ENCODE measurements around the gene RBBP8NL.
"Not testable (repeated sequence)": the region's sequence is repeated elsewhere in the genome, so short reads cannot be mapped to it uniquely, and the experiment has no call there.

The RBBP8NL gene

GRCh38 chr20:62377064-62377461 is 50.3 kb downstream of the RBBP8NL start:
- TF ChIP-seq CSDC2 (CRISPR knock-in tag; IDR thresholded peaks at IDR 0.05) (no peak), ARNTL (CRISPR knock-in tag; IDR thresholded peaks at IDR 0.05; ENCODE audit: borderline replicate concordance, low read depth) (no peak), POU6F1 (CRISPR knock-in tag; IDR thresholded peaks at IDR 0.05; ENCODE audit: borderline replicate concordance, low read depth) (no peak), OSR1 (CRISPR knock-in tag; IDR thresholded peaks at IDR 0.05) (no peak)
- no peak for ATAC-seq

GRCh38 chr20:62376112-62377063 is 51.0 kb downstream of the RBBP8NL start:
- TF ChIP-seq TOX (CRISPR knock-in tag; IDR thresholded peaks at IDR 0.05; ENCODE audit: borderline replicate concordance): no peak
- TF ChIP-seq SNAI2 (CRISPR knock-in tag; IDR thresholded peaks at IDR 0.05): peak; percentile 40; the same call in 1 of the 2 replicates

GRCh38 chr20:62374331-62375152 is 52.8 kb downstream of the RBBP8NL start:
- TF ChIP-seq TCF4 (CRISPR knock-in tag; IDR thresholded peaks at IDR 0.05; ENCODE audit: borderline replicate concordance) (no peak), TOX (CRISPR knock-in tag; IDR thresholded peaks at IDR 0.05; ENCODE audit: borderline replicate concordance) (no peak), SNAI2 (CRISPR knock-in tag; IDR thresholded peaks at IDR 0.05) (no peak), ZC3H10 (CRISPR knock-in tag; IDR thresholded peaks at IDR 0.05) (no peak)
- peak; percentile 12 for ATAC-seq

More at GRCh38 chr20:62376112-62377063, 51.0 kb downstream of the RBBP8NL start:
- ATAC-seq: peak; percentile 54

GRCh38 chr20:62373631-62374179 is 53.6 kb downstream of the RBBP8NL start:
- not testable (repeated sequence) for ATAC-seq

- TF ChIP-seq PATZ1 (CRISPR knock-in tag; IDR thresholded peaks at IDR 0.05; ENCODE audit: borderline replicate concordance) (no peak), TOX (CRISPR knock-in tag; IDR thresholded peaks at IDR 0.05; ENCODE audit: borderline replicate concordance) (no peak)
- ATAC-seq: no peak
These were observed 55.0 kb downstream of the RBBP8NL start for GRCh38 chr20:62372042-62372993.

- ATAC-seq: no peak
- TF ChIP-seq OSR1 (CRISPR knock-in tag; IDR thresholded peaks at IDR 0.05): no peak
- no peak for TF ChIP-seq CSRNP3 (CRISPR knock-in tag; IDR thresholded peaks at IDR 0.05)
These were observed 55.7 kb downstream of the RBBP8NL start for GRCh38 chr20:62371588-62372041.

All from SK-N-SH treated with all-trans-retinoic acid at 6 μM for 48 hours (cell line).